ENCODE data around the gene NKPD1. TPM values are rescaled to one million over a fixed set of nuclear protein-coding genes. Genes with fewer than 3 reads are reported as not detected.

Gene NKPD1
- total and polyA plus RNA-seq, 9 of the 15 experiments (the other 6 are each of a cell fraction or from before 2014, with no cell fraction given): 0.03 to 0.09 (median 0.04) TPM; not detected in 5

GRCh38 chr19:45206328-45206727, 45.5 kb upstream of the NKPD1 start:
- Histone ChIP-seq H3K4me2 (ENCODE audit: insufficient read depth, low read length) (no peak overlapping the region), H3K27ac (ENCODE audit: extremely low read depth, low read depth, low read length) (no peak overlapping the region), H3K9me1 (ENCODE audit: control insufficient read depth, insufficient read depth, low read length) (no peaks in the 10 kb centered on the region), H3K9ac (ENCODE audit: insufficient read depth in 1 of 2, low read depth in 2 of 2, low read length in 2 of 2) (no peak overlapping the region), H3K79me2 (ENCODE audit: control insufficient read depth, insufficient read depth, low read length) (no peaks in the 10 kb centered on the region), H3K4me3 (no peak overlapping the region), H4K20me1 (replicated peaks; ENCODE audit: control insufficient read depth, insufficient read depth, low read length) (no peaks in the 10 kb centered on the region), H2AFZ (ENCODE audit: low read depth, low read length) (no peak overlapping the region), H3K9me3 (replicated peaks; ENCODE audit: control insufficient read depth, insufficient read depth, low read depth, low read length) (no peaks in the 10 kb centered on the region), H3K4me1 (replicated peaks in 1 of 2; ENCODE audit: control insufficient read depth in 2 of 2, insufficient read depth in 2 of 2, low read length in 2 of 2) (no peaks in the 10 kb centered on the region; a peak in 1 of 5 replicates), H3K27me3 (ENCODE audit: control insufficient read depth in 2 of 2, insufficient read depth in 2 of 2, low read length in 2 of 2) (no peaks in the 10 kb centered on the region), H3K36me3 (ENCODE audit: control insufficient read depth, insufficient read depth, low read length) (no peaks in the 10 kb centered on the region)
- no TSS peak for BruUV-seq (replicated peaks)
- DNase-seq (ENCODE audit: extremely low read depth in 1 of 4, low spot score in 3 of 4) (no peak), ATAC-seq (no peak), FAIRE-seq (no peak)
- intact Hi-C loops (cut with micrococcal nuclease): no loop called here
- ChIA-PET POLR2A (interaction anchor here (0.6 kb wide), 1 partner anchor 102 kb away, joined by 3 read pairs; no protein-coding TSS in a partner anchor), CTCF (ENCODE audit: low intra/inter-chr PET ratio) (no interaction called here)
- TF ChIP-seq ZNF384 (IDR thresholded peaks at IDR 0.05; ENCODE audit: low read depth, low read length) (peak; percentile 62), HDAC1 (IDR thresholded peaks at IDR 0.05) (no peak), EHMT2 (IDR thresholded peaks at IDR 0.05) (no peak), ZFPM2 (CRISPR knock-in tag; IDR thresholded peaks at IDR 0.05) (no peak), ZBTB40 (IDR thresholded peaks at IDR 0.05) (no peak), ZBTB40 (CRISPR knock-in tag; IDR thresholded peaks at IDR 0.05) (peak; percentile 70), ZNF121 (CRISPR knock-in tag; conservative IDR thresholded peaks at IDR 0.05) (peak; percentile 74)
- in situ Hi-C loops (cut with MboI): no loop called here
- WGBS (ENCODE audit: insufficient coverage, low coverage, missing lambda C conversion rate): 57% methylated on average over 3 of the region's 3 CpGs

All from K562 (cell line).